DOHH2 (cell line): ENCODE data around the gene MACROD2.

Experiments used
- H3F3A ChIP-seq: fragments of 200-600 bp; sonication (generic), shearing (Covaris generic); 2 replicates; pipeline ENCODE4 v1.6.0; 2016; ENCODE audit warnings: antibody characterized with exemption, mild to moderate bottlenecking; ENCODE audit not compliant: control insufficient read depth, insufficient read depth
- H3K27ac ChIP-seq: fragments of 200-600 bp; sonication (generic); 2 replicates; pipeline ENCODE4 v1.5.1; 2014; ENCODE audit warnings: low read depth, mild to moderate bottlenecking, low read length, moderate library complexity
- H3K27me3 ChIP-seq: fragments of 200-600 bp; sonication (generic); 2 replicates; pipeline ENCODE4 v1.6.1; 2014; ENCODE audit warnings: mild to moderate bottlenecking, low read length, mixed read lengths; ENCODE audit not compliant: control insufficient read depth
- H3K36me3 ChIP-seq: fragments of 200-600 bp; sonication (generic); 2 replicates; pipeline ENCODE4 v1.6.1; 2014; ENCODE audit warnings: mild to moderate bottlenecking, low read length, moderate library complexity, mixed read lengths; ENCODE audit not compliant: control insufficient read depth
- H3K4me1 ChIP-seq: fragments of 200-600 bp; sonication (generic); 2 replicates; pipeline ENCODE4 v1.6.1; 2014; ENCODE audit warnings: mild to moderate bottlenecking, low read length, mixed read lengths; ENCODE audit not compliant: control insufficient read depth
- H3K4me2 ChIP-seq: fragments of 200-600 bp; sonication (generic); 2 replicates; pipeline ENCODE4 v1.6.0; 2014; ENCODE audit warnings: mild to moderate bottlenecking, low read length, moderate library complexity
- H3K4me3 ChIP-seq: fragments of 200-600 bp; sonication (generic); 2 replicates; pipeline ENCODE4 v1.5.1; 2014; ENCODE audit warnings: mild to moderate bottlenecking, low read length, mixed read lengths
- H3K79me2 ChIP-seq: fragments of 200-600 bp; sonication (generic); 2 replicates; pipeline ENCODE4 v1.6.1; 2014; ENCODE audit warnings: mild to moderate bottlenecking, low read length, mixed read lengths; ENCODE audit not compliant: control insufficient read depth
- H3K9me2 ChIP-seq: fragments of 200-600 bp; sonication (generic); replicated peaks from 2 replicates; pipeline ENCODE4 v1.6.1; 2014; ENCODE audit warnings: mild to moderate bottlenecking, low read length, mixed read lengths; ENCODE audit not compliant: control insufficient read depth
- H3K9me3 ChIP-seq: fragments of 200-600 bp; sonication (generic); 2 replicates; pipeline ENCODE4 v1.6.1; 2014; ENCODE audit warnings: antibody characterized with exemption, low read length, mixed read lengths; ENCODE audit not compliant: control insufficient read depth, insufficient read depth
- H4K20me1 ChIP-seq: fragments of 200-600 bp; sonication (generic); 2 replicates; pipeline ENCODE4 v1.6.0; 2014; ENCODE audit warnings: low read depth, mild to moderate bottlenecking, antibody characterized with exemption, low read length, moderate library complexity; ENCODE audit not compliant: control insufficient read depth, insufficient read depth
- EZH2phosphoT487 ChIP-seq: fragments of 200-600 bp; sonication (generic); IDR thresholded peaks from 2 replicates; pipeline ENCODE4 v1.6.1; 2017; ENCODE audit warnings: borderline replicate concordance, mild to moderate bottlenecking, antibody characterized with exemption, low read length, moderate library complexity, mixed read lengths
- TF ChIP-seq, protein P1 (sequence below): fragments of 200-600 bp; sonication (generic); IDR thresholded peaks from one replicate; pipeline ENCODE4 v1.5.1; 2014; ENCODE audit warnings: antibody characterized with exemption, mild to moderate bottlenecking, low read depth, low read length; ENCODE audit not compliant: poor library complexity, severe bottlenecking

Gene MACROD2

DNA sequence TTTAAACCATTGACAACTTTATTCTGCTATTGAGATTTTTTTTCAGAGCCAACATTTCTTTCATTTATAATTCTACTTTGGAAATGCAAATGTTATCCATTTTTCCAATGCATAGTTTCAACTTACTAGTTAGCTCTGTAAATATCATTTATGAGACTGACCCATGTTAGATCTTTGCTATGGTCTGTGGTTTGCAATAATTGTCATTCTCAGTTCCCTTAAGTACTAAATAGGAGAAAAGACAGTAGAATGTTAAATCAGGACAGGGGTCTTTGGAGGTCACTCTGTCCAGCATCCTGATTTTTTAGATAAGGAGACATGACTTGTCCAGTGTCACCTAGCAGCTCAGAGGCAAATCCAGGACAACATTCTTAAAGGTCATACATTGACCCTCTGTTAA, 864.3 kb downstream of the MACROD2 start:
- Histone ChIP-seq H3F3A (no peaks in the 10 kb centered on the region), H3K4me2 (no peak overlapping the region), H3K27ac (no peak overlapping the region), H3K4me1 (no peaks in the 10 kb centered on the region), H3K9me3 (no peaks in the 10 kb centered on the region), H3K4me3 (no peak overlapping the region), H3K36me3 (no peaks in the 10 kb centered on the region), H4K20me1 (no peaks in the 10 kb centered on the region), H3K79me2 (no peaks in the 10 kb centered on the region), H3K27me3 (no peaks in the 10 kb centered on the region), H3K9me2 (no peaks in the 10 kb centered on the region)
- TF ChIP-seq, protein P1, sequence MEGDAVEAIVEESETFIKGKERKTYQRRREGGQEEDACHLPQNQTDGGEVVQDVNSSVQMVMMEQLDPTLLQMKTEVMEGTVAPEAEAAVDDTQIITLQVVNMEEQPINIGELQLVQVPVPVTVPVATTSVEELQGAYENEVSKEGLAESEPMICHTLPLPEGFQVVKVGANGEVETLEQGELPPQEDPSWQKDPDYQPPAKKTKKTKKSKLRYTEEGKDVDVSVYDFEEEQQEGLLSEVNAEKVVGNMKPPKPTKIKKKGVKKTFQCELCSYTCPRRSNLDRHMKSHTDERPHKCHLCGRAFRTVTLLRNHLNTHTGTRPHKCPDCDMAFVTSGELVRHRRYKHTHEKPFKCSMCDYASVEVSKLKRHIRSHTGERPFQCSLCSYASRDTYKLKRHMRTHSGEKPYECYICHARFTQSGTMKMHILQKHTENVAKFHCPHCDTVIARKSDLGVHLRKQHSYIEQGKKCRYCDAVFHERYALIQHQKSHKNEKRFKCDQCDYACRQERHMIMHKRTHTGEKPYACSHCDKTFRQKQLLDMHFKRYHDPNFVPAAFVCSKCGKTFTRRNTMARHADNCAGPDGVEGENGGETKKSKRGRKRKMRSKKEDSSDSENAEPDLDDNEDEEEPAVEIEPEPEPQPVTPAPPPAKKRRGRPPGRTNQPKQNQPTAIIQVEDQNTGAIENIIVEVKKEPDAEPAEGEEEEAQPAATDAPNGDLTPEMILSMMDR, result no peak
- no peak for TF ChIP-seq EZH2phosphoT487

GRCh38 chr20:14860410-14860814, 865.1 kb downstream of the MACROD2 start:
- no peak overlapping the region for H3K4me2 ChIP-seq
- H3K9me2 ChIP-seq, result no peaks in the 10 kb centered on the region
- no peaks in the 10 kb centered on the region for H3K9me3 ChIP-seq
- H3F3A ChIP-seq, result no peaks in the 10 kb centered on the region
- no peak for TF ChIP-seq EZH2phosphoT487
- TF ChIP-seq, protein P1, result no peak
- H4K20me1 ChIP-seq, result no peaks in the 10 kb centered on the region
- H3K27ac ChIP-seq, result no peak overlapping the region
- H3K36me3 ChIP-seq, result no peaks in the 10 kb centered on the region
- no peaks in the 10 kb centered on the region for H3K79me2 ChIP-seq
- H3K4me3 ChIP-seq, result no peak overlapping the region
- H3K27me3 ChIP-seq, result no peaks in the 10 kb centered on the region
- no peaks in the 10 kb centered on the region for H3K4me1 ChIP-seq

GRCh38 chr20:14861028-14861699, 865.8 kb downstream of the MACROD2 start:
- H3K27ac ChIP-seq, result no peak overlapping the region
- H3K4me1 ChIP-seq, result no peaks in the 10 kb centered on the region
- H3K9me3 ChIP-seq, result no peaks in the 10 kb centered on the region
- no peaks in the 10 kb centered on the region for H4K20me1 ChIP-seq
- H3F3A ChIP-seq, result no peaks in the 10 kb centered on the region
- no peaks in the 10 kb centered on the region for H3K9me2 ChIP-seq
- H3K36me3 ChIP-seq, result no peaks in the 10 kb centered on the region
- no peak overlapping the region for H3K4me2 ChIP-seq
- H3K79me2 ChIP-seq, result no peaks in the 10 kb centered on the region
- H3K27me3 ChIP-seq, result no peaks in the 10 kb centered on the region
- H3K4me3 ChIP-seq, result no peak overlapping the region
- TF ChIP-seq EZH2phosphoT487, result no peak
- TF ChIP-seq, protein P1, result no peak
